WTC11 (cell line): Measurements from ENCODE around the gene CBX1. TPM values are rescaled to one million over a fixed set of nuclear protein-coding genes. Genes with fewer than 3 reads are reported as not detected.

Experiments
- ATAC-seq: fragments of 200-7000 bp; cut with Tn5 transposase; 2 replicates; pipeline ENCODE4 v1.10.0; 2021; ENCODE audit warnings: mild to moderate bottlenecking, moderate library complexity
- CTCF ChIA-PET: fragments of 300-600 bp; sonication (Branson Sonifier 250); formaldehyde crosslinking; loops from one replicate; lab custom pipeline; 2021; ENCODE audit warnings: antibody characterized with exemption; lab: Charles Lee
- POLR2A ChIA-PET: fragments of 350-600 bp; sonication (Branson Sonifier 250); formaldehyde crosslinking; loops from one replicate; lab custom pipeline; 2021; ENCODE audit warnings: antibody characterized with exemption; lab: Charles Lee
- DNase-seq: peaks from one replicate; pipeline ENCODE4 v3.0.0; 2021; ENCODE audit warnings: low spot score
- H3K27ac Mint-ChIP-seq: 2 replicates; pipeline ENCODE4 v1.8.0; 2021; ENCODE audit warnings: mixed read lengths
- H3K27me3 Mint-ChIP-seq: 2 replicates; pipeline ENCODE4 v1.8.0; 2021; ENCODE audit warnings: low read depth, mild to moderate bottlenecking, moderate library complexity, mixed read lengths
- H3K36me3 Mint-ChIP-seq: 2 replicates; pipeline ENCODE4 v1.8.0; 2021; ENCODE audit warnings: mixed read lengths
- H3K4me1 Mint-ChIP-seq: 2 replicates; pipeline ENCODE4 v1.8.0; 2022; ENCODE audit warnings: mixed read lengths
- H3K4me3 Mint-ChIP-seq: 2 replicates; pipeline ENCODE4 v1.8.0; 2021; ENCODE audit warnings: mild to moderate bottlenecking, moderate library complexity, mixed read lengths
- H3K9me3 Mint-ChIP-seq: 2 replicates; pipeline ENCODE4 v1.8.0; 2021; ENCODE audit warnings: mixed read lengths
- CREB1 ChIP-seq: sonication (generic); formaldehyde crosslinking; IDR thresholded peaks from 2 replicates; pipeline ENCODE4 v1.8.0; 2023; ENCODE audit warnings: mild to moderate bottlenecking, missing genetic modification reagents
- ESRRA ChIP-seq: sonication (generic); formaldehyde crosslinking; IDR thresholded peaks from 2 replicates; pipeline ENCODE4 v1.8.1; 2022; ENCODE audit warnings: mild to moderate bottlenecking, missing genetic modification reagents, borderline replicate concordance
- GABPB1 ChIP-seq: sonication (generic); formaldehyde crosslinking; IDR thresholded peaks from 2 replicates; pipeline ENCODE4 v1.8.1; 2023; ENCODE audit warnings: mild to moderate bottlenecking, missing genetic modification reagents
- MYBL2 ChIP-seq: sonication (generic); formaldehyde crosslinking; IDR thresholded peaks from 2 replicates; pipeline ENCODE4 v1.8.1; 2023; ENCODE audit warnings: mild to moderate bottlenecking, moderate library complexity, missing genetic modification reagents
- NR2C2 ChIP-seq: sonication (generic); formaldehyde crosslinking; IDR thresholded peaks from 2 replicates; pipeline ENCODE4 v1.8.0; 2022; ENCODE audit warnings: mild to moderate bottlenecking, missing genetic modification reagents
- NR3C1 ChIP-seq: sonication (generic); formaldehyde crosslinking; conservative IDR thresholded peaks from 2 replicates; pipeline ENCODE4 v1.8.1; 2023; ENCODE audit warnings: low read depth, mild to moderate bottlenecking, missing genetic modification reagents
- SP1 ChIP-seq: sonication (generic); formaldehyde crosslinking; conservative IDR thresholded peaks from 2 replicates; pipeline ENCODE4 v1.8.1; 2022; ENCODE audit warnings: missing genetic modification reagents
- TP53 ChIP-seq: sonication (generic); formaldehyde crosslinking; IDR thresholded peaks from 2 replicates; pipeline ENCODE4 v1.8.1; 2023; ENCODE audit warnings: mild to moderate bottlenecking, missing genetic modification reagents
- ZBTB21 ChIP-seq: sonication (generic); formaldehyde crosslinking; IDR thresholded peaks from 2 replicates; pipeline ENCODE4 v1.8.1; 2023; ENCODE audit warnings: mild to moderate bottlenecking, missing genetic modification reagents, borderline replicate concordance
- ZNF232 ChIP-seq: sonication (generic); formaldehyde crosslinking; IDR thresholded peaks from 2 replicates; pipeline ENCODE4 v1.8.0; 2022; ENCODE audit warnings: mild to moderate bottlenecking, missing genetic modification reagents
- total RNA-seq: library from RNA; stranded (reverse); gene quantifications from 3 replicates; pipeline ENCODE4 v1.2.3, GENCODE V29; 2021
- TF ChIP-seq, protein P1 (sequence below): sonication (generic); formaldehyde crosslinking; IDR thresholded peaks from 2 replicates; pipeline ENCODE4 v1.8.1; 2023; ENCODE audit warnings: mild to moderate bottlenecking, missing genetic modification reagents, moderate library complexity
- TF ChIP-seq, protein P2 (sequence below): sonication (generic); formaldehyde crosslinking; conservative IDR thresholded peaks from 2 replicates; pipeline ENCODE4 v1.8.1; 2022; ENCODE audit warnings: mild to moderate bottlenecking, missing genetic modification reagents
- TF ChIP-seq, protein P3 (sequence below): sonication (generic); formaldehyde crosslinking; IDR thresholded peaks from 2 replicates; pipeline ENCODE4 v1.8.0; 2022; ENCODE audit warnings: mild to moderate bottlenecking, missing genetic modification reagents
- TF ChIP-seq, protein P4 (sequence below): sonication (generic); formaldehyde crosslinking; IDR thresholded peaks from 2 replicates; pipeline ENCODE4 v1.8.0; 2022; ENCODE audit warnings: mild to moderate bottlenecking, missing genetic modification reagents
- TF ChIP-seq, protein P5 (sequence below): sonication (generic); formaldehyde crosslinking; IDR thresholded peaks from 2 replicates; pipeline ENCODE4 v1.8.1; 2022; ENCODE audit warnings: mild to moderate bottlenecking, moderate library complexity, missing genetic modification reagents
- TF ChIP-seq, protein P6 (sequence below): sonication (generic); formaldehyde crosslinking; IDR thresholded peaks from 2 replicates; pipeline ENCODE4 v1.8.0; 2022; ENCODE audit warnings: mild to moderate bottlenecking, missing genetic modification reagents
- TF ChIP-seq, protein P7 (sequence below): fragments of 250-450 bp; sonication (Bioruptor Pico); IDR thresholded peaks from 2 replicates; pipeline ENCODE4 v1.9.0; 2021; ENCODE audit warnings: mild to moderate bottlenecking, borderline replicate concordance
- TF ChIP-seq, protein P8 (sequence below): fragments of 250-450 bp; sonication (Bioruptor Pico); IDR thresholded peaks from 2 replicates; pipeline ENCODE4 v1.9.0; 2021; ENCODE audit warnings: mild to moderate bottlenecking

CBX1 gene
- total RNA-seq, 1 experiment from 2014 or later: 162 TPM

DNA sequence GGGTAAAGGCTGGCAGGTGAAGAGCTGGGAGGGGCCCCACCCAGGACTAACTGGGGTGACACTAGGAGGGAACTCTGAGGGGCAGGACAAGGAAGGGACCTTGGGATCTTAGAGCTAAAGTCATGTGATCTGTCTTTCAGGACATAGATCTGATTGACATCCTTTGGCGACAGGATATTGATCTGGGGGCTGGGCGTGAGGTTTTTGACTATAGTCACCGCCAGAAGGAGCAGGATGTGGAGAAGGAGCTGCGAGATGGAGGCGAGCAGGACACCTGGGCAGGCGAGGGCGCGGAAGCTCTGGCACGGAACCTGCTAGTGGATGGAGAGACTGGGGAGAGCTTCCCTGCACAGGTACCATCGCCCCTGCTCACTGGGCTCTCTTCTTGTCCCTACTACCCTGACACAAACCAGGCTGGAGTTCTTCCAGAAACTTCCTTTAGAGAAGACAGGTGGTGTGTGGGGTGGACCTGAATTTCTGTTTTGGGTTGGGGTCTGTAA lies 45.0 kb downstream of the CBX1 start:
- TF ChIP-seq CREB1 (CRISPR knock-in tag): no peak
- TF ChIP-seq, protein P1, sequence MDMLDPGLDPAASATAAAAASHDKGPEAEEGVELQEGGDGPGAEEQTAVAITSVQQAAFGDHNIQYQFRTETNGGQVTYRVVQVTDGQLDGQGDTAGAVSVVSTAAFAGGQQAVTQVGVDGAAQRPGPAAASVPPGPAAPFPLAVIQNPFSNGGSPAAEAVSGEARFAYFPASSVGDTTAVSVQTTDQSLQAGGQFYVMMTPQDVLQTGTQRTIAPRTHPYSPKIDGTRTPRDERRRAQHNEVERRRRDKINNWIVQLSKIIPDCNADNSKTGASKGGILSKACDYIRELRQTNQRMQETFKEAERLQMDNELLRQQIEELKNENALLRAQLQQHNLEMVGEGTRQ (CRISPR knock-in tag): peak; percentile 39
- Mint-ChIP-seq H3K4me1 (peaks cover 58% of the 10 kb centered on the region), H3K27me3 (no peaks in the 10 kb centered on the region), H3K36me3 (peaks cover 62% of the 10 kb centered on the region), H3K4me3 (peak overlapping the region; percentile 85), H3K9me3 (no peaks in the 10 kb centered on the region), H3K27ac (peak overlapping the region; percentile 99)
- ATAC-seq: no peak
- POLR2A ChIA-PET: interaction anchor here (0.5 to 3.6 kb wide), 11 partner anchors 10 to 652 kb away, joined by 3 to 32 read pairs (median 4); partner anchors contain the start of genes CBX1, PNPO and SNX11
- no peak for DNase-seq
- CTCF ChIA-PET: interaction anchor here (0.6 to 3.5 kb wide), 7 partner anchors 8 to 98 kb away, joined by 3 to 29 read pairs (median 4); partner anchors contain the start of genes NFE2L1 and PRR15L

DNA sequence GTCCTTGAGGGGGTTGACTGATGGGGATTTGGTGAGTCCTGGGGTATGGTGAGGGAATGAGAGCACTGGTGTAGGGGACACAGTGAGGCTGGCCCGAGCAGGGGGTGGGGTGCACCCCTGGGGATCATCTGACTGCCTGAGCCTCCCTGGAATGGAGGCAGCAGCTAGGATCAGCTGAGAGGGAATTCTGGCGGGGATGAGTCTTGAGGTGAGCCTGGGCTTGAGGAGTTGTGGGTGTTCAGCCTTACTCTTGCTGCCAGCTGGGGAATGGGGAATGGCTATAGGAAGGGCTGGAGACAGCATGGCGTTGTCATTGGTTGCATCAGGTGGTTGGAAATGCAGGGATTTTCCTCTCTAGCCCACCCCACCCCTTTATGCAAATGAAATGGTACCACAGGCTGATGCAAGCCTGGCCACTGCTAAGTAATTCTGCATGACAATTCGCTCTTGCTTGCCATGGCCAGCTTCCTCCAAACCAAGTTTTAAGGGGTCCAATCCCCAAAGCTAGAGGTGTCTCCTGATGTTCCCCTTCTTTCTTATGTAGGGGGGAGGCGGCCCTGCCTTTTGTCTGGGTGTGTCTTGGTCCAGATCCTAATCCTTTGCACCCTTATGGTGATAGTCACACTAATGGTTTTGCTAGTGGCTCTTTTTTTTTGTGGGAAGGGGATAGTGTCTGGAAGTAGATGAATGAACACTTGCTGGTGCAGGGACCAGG lies 45.6 kb downstream of the CBX1 start:
- peak overlapping the region; percentile 99 for H3K27ac Mint-ChIP-seq
- ATAC-seq: peak; percentile 47
- peak; percentile 77 for DNase-seq
- POLR2A ChIA-PET: interaction anchor here (0.5 to 3.6 kb wide), 14 partner anchors 9 to 651 kb away, joined by 3 to 32 read pairs (median 4); partner anchors contain the start of genes CBX1, PNPO and SNX11
- no peaks in the 10 kb centered on the region for H3K9me3 Mint-ChIP-seq
- CTCF ChIA-PET: interaction anchor here (0.6 to 3.5 kb wide), 13 partner anchors 8 to 98 kb away, joined by 3 to 29 read pairs (median 6); partner anchors contain the start of genes CBX1, NFE2L1 and PRR15L
- H3K36me3 Mint-ChIP-seq: peaks cover 63% of the 10 kb centered on the region
- peaks cover 64% of the 10 kb centered on the region for H3K4me1 Mint-ChIP-seq
- no peaks in the 10 kb centered on the region for H3K27me3 Mint-ChIP-seq
- peak overlapping the region; percentile 85 for H3K4me3 Mint-ChIP-seq
- TF ChIP-seq, protein P2, sequence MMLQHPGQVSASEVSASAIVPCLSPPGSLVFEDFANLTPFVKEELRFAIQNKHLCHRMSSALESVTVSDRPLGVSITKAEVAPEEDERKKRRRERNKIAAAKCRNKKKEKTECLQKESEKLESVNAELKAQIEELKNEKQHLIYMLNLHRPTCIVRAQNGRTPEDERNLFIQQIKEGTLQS (CRISPR knock-in tag): peak; percentile 74; the same call in 1 of the 2 replicates
- TF ChIP-seq GABPB1: peak; percentile 97
- TF ChIP-seq, protein P3, sequence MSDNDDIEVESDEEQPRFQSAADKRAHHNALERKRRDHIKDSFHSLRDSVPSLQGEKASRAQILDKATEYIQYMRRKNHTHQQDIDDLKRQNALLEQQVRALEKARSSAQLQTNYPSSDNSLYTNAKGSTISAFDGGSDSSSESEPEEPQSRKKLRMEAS (CRISPR knock-in tag): peak; percentile 83; the same call in 1 of the 2 replicates
- TF ChIP-seq, protein P4, sequence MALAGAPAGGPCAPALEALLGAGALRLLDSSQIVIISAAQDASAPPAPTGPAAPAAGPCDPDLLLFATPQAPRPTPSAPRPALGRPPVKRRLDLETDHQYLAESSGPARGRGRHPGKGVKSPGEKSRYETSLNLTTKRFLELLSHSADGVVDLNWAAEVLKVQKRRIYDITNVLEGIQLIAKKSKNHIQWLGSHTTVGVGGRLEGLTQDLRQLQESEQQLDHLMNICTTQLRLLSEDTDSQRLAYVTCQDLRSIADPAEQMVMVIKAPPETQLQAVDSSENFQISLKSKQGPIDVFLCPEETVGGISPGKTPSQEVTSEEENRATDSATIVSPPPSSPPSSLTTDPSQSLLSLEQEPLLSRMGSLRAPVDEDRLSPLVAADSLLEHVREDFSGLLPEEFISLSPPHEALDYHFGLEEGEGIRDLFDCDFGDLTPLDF (CRISPR knock-in tag): peak; percentile 19; the same call in 1 of the 2 replicates
- TF ChIP-seq, protein P1 (CRISPR knock-in tag): no peak; the same call in 1 of the 2 replicates
- TF ChIP-seq, protein P5, sequence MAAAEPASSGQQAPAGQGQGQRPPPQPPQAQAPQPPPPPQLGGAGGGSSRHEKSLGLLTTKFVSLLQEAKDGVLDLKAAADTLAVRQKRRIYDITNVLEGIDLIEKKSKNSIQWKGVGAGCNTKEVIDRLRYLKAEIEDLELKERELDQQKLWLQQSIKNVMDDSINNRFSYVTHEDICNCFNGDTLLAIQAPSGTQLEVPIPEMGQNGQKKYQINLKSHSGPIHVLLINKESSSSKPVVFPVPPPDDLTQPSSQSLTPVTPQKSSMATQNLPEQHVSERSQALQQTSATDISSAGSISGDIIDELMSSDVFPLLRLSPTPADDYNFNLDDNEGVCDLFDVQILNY (CRISPR knock-in tag): 0 out of 2 replicates have a peak, but pooled peaks have one; percentile 36
- TF ChIP-seq TP53 (CRISPR knock-in tag): no peak
- TF ChIP-seq, protein P6, sequence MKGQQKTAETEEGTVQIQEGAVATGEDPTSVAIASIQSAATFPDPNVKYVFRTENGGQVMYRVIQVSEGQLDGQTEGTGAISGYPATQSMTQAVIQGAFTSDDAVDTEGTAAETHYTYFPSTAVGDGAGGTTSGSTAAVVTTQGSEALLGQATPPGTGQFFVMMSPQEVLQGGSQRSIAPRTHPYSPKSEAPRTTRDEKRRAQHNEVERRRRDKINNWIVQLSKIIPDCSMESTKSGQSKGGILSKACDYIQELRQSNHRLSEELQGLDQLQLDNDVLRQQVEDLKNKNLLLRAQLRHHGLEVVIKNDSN (CRISPR knock-in tag): peak; percentile 5; the same call in 1 of the 2 replicates
- no peak for TF ChIP-seq ZBTB21 (CRISPR knock-in tag)
- 0 out of 2 replicates have a peak, but pooled peaks have one; percentile 29 for TF ChIP-seq ZNF232 (CRISPR knock-in tag)
- peak; percentile 36; the same call in 1 of the 2 replicates for TF ChIP-seq SP1
- no peak for TF ChIP-seq MYBL2 (CRISPR knock-in tag)
- TF ChIP-seq, protein P7, sequence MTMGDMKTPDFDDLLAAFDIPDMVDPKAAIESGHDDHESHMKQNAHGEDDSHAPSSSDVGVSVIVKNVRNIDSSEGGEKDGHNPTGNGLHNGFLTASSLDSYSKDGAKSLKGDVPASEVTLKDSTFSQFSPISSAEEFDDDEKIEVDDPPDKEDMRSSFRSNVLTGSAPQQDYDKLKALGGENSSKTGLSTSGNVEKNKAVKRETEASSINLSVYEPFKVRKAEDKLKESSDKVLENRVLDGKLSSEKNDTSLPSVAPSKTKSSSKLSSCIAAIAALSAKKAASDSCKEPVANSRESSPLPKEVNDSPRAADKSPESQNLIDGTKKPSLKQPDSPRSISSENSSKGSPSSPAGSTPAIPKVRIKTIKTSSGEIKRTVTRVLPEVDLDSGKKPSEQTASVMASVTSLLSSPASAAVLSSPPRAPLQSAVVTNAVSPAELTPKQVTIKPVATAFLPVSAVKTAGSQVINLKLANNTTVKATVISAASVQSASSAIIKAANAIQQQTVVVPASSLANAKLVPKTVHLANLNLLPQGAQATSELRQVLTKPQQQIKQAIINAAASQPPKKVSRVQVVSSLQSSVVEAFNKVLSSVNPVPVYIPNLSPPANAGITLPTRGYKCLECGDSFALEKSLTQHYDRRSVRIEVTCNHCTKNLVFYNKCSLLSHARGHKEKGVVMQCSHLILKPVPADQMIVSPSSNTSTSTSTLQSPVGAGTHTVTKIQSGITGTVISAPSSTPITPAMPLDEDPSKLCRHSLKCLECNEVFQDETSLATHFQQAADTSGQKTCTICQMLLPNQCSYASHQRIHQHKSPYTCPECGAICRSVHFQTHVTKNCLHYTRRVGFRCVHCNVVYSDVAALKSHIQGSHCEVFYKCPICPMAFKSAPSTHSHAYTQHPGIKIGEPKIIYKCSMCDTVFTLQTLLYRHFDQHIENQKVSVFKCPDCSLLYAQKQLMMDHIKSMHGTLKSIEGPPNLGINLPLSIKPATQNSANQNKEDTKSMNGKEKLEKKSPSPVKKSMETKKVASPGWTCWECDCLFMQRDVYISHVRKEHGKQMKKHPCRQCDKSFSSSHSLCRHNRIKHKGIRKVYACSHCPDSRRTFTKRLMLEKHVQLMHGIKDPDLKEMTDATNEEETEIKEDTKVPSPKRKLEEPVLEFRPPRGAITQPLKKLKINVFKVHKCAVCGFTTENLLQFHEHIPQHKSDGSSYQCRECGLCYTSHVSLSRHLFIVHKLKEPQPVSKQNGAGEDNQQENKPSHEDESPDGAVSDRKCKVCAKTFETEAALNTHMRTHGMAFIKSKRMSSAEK (CRISPR knock-in tag): 0 out of 2 replicates have a peak, but pooled peaks have one; percentile 50
- TF ChIP-seq NR2C2: no peak
- TF ChIP-seq, protein P8, sequence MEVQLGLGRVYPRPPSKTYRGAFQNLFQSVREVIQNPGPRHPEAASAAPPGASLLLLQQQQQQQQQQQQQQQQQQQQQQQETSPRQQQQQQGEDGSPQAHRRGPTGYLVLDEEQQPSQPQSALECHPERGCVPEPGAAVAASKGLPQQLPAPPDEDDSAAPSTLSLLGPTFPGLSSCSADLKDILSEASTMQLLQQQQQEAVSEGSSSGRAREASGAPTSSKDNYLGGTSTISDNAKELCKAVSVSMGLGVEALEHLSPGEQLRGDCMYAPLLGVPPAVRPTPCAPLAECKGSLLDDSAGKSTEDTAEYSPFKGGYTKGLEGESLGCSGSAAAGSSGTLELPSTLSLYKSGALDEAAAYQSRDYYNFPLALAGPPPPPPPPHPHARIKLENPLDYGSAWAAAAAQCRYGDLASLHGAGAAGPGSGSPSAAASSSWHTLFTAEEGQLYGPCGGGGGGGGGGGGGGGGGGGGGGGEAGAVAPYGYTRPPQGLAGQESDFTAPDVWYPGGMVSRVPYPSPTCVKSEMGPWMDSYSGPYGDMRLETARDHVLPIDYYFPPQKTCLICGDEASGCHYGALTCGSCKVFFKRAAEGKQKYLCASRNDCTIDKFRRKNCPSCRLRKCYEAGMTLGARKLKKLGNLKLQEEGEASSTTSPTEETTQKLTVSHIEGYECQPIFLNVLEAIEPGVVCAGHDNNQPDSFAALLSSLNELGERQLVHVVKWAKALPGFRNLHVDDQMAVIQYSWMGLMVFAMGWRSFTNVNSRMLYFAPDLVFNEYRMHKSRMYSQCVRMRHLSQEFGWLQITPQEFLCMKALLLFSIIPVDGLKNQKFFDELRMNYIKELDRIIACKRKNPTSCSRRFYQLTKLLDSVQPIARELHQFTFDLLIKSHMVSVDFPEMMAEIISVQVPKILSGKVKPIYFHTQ (CRISPR knock-in tag): no peak
- no peak for TF ChIP-seq NR3C1 (CRISPR knock-in tag)
- TF ChIP-seq ESRRA: no peak
